RWPE1 (cell line): ENCODE data around the gene OXER1.

Experiments
- CTCF ChIA-PET: fragments of 350-600 bp; sonication (Branson Sonifier 250); formaldehyde crosslinking; extraction: SDS; loops from one replicate; lab custom pipeline; 2021; lab: Yijun Ruan, JAX
- POLR2A ChIA-PET: fragments of 400-600 bp; formaldehyde crosslinking; extraction: SDS; loops from one replicate; lab custom pipeline; 2020; ENCODE audit warnings: antibody characterized with exemption; ENCODE audit not compliant: low non-redundant PET; lab: Yijun Ruan, JAX
- DNase-seq: peaks from one replicate; pipeline ENCODE4 v3.0.0; 2012; ENCODE audit warnings: low spot score
- H3K27ac ChIP-seq: fragments of 450-650 bp; 2 replicates; pipeline ENCODE4 v1.5.1; 2017
- CTCF ChIP-seq: fragments of 450-650 bp; conservative IDR thresholded peaks from 2 replicates; pipeline ENCODE4 v1.5.1; 2017; ENCODE audit warnings: low read depth, mild to moderate bottlenecking

OXER1 gene

GRCh38 chr2:42809131-42809818 lies 45.3 kb upstream of the OXER1 start:
- ChIA-PET CTCF (no interaction called here), POLR2A (no interaction called here)
- no peak for DNase-seq
- H3K27ac ChIP-seq, result peak overlapping the region; percentile 97
- TF ChIP-seq CTCF, result no peak

GRCh38 chr2:42808301-42808700 lies 44.4 kb upstream of the OXER1 start:
- no peak overlapping the region for H3K27ac ChIP-seq
- CTCF ChIA-PET, result no interaction called here
- TF ChIP-seq CTCF, result no peak
- POLR2A ChIA-PET, result no interaction called here
- no peak for DNase-seq

- no peak for TF ChIP-seq CTCF
- no peak overlapping the region for H3K27ac ChIP-seq
- CTCF ChIA-PET, result no interaction called here
- DNase-seq, result no peak
- POLR2A ChIA-PET, result no interaction called here
Observed at GRCh38 chr2:42806786-42807185, 42.9 kb upstream of the OXER1 start.

- POLR2A ChIA-PET, result no interaction called here
- no peak for TF ChIP-seq CTCF
- no peak for DNase-seq
- H3K27ac ChIP-seq, result no peak overlapping the region
- CTCF ChIA-PET, result interaction anchor here (0.6 kb wide), 1 partner anchor 31 kb away, joined by 4 read pairs; no protein-coding TSS in a partner anchor
Observed at GRCh38 chr2:42804891-42805290, 41.0 kb upstream of the OXER1 start.

GRCh38 chr2:42804338-42804737 lies 40.4 kb upstream of the OXER1 start:
- TF ChIP-seq CTCF, result no peak
- CTCF ChIA-PET, result interaction anchor here (0.5 to 0.7 kb wide), 2 partner anchors 12 to 1452 kb away, joined by 3 to 4 read pairs; no protein-coding TSS in a partner anchor
- POLR2A ChIA-PET, result no interaction called here
- no peak overlapping the region for H3K27ac ChIP-seq
- no peak for DNase-seq

GRCh38 chr2:42802150-42802549 lies 38.2 kb upstream of the OXER1 start:
- no peak for TF ChIP-seq CTCF
- no peak overlapping the region for H3K27ac ChIP-seq
- no peak for DNase-seq
- CTCF ChIA-PET, result no interaction called here
- POLR2A ChIA-PET, result no interaction called here
